DMS153 treated with DMSO at 0.1 percent for 48 hours (cell line): ENCODE results near the gene FBP2.

Experiments used
- DNase-seq: peaks from one replicate; lab custom pipeline; 2025; ENCODE audit not compliant: unreplicated experiment; lab: John Stamatoyannopoulos, UW

Gene FBP2

DNA sequence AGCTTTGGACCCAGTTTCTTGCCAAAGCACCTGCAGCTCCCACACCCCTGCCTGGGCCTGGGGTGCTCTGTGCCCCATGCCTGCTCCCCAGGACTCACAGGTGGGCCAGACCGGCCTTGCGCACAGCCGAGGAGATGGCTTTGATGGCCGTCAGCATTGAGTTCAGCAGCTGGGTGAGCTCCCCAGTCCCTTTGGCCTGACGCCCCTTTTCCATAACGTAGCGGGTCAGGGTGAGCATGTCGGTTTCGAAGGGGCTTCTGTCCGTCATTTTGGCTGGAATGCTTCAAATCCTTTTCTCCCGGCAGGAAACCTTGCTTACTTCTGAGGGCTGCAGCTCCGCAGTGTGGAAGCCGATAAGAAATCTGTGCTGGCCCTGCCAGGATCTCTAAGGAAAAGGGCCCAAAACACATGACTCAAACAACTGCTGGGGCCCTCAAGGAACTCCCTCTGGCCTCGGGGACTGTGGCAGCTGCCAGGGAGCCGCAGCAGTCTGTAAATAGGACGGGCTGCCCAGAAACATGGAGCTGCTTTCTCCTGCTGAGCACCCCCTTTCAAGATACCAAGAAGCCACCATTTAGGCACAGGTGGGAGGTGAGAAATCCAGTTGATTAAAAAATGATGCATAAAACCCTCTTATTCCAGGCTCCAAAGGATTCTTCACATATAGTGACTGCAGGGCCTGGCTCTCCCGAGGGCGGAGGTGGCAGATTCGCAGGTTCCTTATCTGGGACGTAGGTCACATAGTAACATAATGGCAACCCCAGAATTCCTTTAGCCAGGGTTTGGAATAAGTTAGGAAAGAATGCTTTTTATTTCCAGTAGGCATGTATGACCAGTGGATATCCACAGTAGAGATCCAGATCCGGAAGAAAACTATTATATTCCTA, at the start of gene FBP2:
Gene FBP2, minus strand, starts transcription at position 366 of the 887 bp plus-strand sequence. Its CDS starts 98 bp downstream, at position 268.
- no peak for DNase-seq

DNA sequence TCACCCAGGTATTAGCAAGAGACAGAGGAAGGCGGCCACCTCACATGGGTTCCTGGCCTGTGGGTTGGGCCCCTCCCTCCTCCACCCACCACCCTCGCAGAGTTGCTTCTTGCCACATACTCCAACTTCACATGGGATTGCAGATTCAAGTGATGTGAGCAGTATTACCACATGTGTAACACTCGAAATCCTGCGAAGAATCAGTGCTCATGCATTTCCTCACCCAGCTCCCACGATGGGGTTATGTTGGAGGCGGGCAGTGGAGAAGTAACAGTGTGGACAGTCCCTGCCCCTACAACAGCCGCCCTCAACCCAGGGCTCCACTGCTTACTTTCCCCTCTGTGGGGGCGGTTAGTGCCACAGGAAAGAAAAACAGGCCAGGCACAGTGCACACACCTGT, 49.6 kb upstream of the FBP2 start:
- no peak for DNase-seq

DNA sequence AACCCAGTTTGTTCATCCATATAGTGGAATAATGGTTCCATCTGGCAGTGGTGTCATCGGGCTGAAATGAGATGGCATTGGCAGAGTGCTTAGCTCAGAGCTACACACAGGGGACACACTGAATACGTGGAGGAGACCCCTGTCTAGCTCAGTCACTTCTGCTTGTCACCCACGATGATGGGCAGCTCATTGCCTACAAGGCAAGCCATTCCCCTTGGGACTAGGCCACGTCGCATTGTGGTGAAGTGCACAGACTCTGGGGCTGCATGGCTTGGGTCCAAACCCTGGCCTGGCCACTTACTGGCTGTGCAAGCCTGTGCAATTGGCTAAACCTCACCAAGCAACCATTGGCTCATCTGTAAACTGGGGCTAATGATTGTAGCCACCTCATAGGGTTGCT, 48.9 kb upstream of the FBP2 start:
- no peak for DNase-seq

DNA sequence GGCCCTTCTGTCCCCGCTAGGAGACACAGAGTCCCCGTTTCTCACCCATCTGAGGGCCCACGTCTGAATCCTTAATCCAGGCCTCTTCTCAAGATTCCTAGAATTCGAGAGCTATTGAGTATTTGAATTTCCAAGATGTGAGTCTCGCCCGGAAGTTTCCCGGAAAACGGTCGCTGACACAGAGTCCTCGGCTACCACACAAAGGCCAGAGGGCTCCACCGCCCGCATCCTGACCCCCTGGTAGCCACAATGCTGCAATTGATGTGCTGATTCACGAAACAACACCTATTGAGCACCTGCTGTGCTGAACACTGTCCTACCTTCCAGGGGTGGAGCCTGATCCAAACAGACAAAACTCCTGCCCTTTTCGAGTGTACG, 46.4 kb upstream of the FBP2 start:
- DNase-seq: no peak

DNA sequence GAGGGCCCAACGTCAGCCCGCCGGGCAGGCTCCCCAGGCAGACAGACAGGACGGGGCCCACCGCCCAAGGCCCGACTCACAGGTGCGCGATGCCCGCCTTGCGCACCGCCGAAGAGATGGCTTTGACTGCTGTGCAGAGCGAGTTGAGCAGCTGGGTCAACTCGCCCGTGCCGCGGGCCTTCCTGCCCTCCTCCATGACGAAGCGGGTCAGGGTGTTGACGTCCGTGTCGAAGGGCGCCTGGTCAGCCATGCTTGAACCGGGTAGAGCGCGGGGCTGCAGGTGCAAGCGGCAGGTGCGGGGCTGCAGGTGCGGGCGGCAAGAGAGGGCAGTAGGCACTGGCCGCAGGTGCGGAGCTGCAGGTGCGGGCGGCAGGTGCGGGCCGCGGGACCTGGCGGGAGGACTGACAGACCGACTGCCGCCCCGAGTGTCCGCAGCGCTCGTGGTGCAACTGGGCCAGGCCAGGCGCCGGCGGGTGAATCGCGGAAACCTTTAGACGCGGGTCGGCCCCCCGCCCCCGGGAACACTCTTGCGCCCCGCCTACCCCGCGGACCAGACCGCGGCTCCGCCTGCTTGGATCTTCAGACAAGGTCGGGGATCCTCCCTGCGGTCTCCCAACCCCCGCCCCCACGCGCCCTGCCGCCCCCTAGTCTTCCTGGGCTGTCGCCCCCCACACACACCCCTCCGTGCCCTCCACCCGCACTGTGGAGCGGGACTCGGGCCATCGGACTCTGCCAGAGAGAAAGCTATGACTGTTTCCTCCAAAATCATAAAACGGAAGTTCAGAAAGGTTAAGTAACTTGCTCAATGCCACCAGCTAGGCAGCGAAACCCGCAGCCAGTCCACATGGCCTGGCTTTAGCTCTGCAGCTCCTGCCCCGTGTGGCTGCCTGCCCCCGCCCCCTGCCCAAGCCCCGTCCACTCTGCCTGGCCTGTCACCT, 45.7 kb upstream of the FBP2 start, which contains the start of gene FBP1:
Gene FBP1, minus strand, starts transcription at position 458 of the 938 bp plus-strand sequence. Its CDS starts 208 bp downstream, at position 250.
- DNase-seq: no peak

DNA sequence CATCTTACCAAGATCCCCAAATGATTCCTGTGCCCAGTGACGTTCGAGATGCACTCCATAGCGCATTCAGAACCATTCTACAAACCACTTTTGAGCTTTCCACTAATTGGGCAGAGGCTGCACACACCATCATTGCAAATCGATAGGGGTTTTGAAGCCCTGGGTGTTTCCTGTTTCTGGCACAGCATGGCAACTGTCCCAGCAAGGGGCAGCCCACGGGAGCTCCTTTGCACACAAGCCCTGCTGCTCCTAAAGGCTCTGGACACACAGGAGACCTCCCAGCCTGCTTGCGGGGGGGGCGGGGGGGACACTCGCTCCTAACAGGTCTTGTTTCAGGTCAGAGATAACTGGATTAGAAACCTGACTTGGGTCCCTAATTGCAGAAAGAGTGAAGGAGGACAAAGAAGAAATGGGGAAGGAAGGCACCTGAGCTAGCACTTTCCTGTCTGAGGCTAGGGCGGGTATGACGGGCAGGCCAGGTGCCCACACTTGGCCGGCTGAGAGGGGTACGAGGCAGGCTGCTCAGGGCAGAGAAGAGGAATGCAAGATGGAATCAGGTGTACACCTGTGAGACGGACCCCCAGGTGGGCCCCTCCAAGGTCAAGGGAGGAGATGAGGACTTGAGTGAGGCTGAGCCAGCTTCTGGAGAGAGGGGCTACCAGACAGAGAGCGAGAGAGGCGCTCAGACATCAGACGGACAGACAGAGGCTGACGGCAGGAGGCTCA, 44.9 kb upstream of the FBP2 start:
- no peak for DNase-seq

DNA sequence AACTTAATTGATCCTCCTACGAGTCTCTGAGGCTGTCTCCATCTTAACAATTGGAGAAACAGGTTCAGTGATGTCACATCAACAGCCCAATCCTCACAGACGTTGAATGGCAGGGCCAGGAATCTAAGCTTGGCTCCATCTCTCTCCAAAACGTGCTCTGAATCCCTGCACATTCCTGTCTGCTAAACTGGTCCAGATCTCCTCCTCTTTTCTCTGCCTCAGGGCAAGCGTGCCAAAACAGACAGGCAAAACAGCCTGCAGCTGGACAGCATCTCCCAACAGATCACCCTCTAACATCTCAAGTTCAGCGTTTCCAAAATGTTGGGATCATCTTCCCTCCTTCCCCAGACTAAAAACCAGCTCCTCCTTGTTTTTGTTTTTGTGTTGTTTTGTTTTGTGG, 39.1 kb upstream of the FBP2 start:
- DNase-seq: no peak

DNA sequence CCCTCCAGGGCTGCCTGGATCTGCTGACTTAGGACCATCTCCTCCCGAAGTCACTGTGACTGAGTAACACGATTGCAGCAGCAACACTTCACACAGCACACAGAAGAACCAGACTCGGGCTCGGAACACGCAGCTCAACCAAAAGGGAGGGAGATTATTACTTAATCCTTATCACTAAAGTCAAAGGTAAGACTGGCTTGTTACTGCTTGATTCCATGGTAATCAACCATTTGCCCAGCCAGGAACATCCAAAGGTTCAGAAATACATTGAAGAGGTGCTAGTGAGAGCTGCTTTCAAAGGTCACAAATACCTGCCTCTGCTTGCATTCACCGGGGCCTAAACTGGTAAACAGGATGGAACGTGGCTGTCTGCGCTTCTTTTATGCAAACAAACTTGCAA, 38.0 kb upstream of the FBP2 start:
- no peak for DNase-seq

DNA sequence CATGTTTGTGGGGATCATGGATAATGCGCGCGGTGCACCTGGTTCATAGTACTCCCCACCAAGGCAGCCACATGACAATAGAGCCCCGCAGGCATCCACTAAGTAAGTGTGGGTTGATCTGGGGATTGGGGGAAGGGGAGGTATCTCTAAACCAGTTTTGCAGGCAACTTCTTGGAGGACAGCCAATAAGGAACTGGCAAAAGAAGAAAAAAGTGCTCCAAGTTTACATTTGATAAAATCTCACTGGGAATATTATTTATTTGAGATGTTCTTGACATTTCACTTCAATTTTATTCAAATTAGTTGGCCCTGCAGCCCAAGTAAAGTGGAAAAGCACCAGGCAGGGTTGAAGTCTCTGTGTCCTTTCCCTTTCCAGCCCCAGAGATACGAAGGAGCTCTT, 37.2 kb upstream of the FBP2 start:
- no peak for DNase-seq

DNA sequence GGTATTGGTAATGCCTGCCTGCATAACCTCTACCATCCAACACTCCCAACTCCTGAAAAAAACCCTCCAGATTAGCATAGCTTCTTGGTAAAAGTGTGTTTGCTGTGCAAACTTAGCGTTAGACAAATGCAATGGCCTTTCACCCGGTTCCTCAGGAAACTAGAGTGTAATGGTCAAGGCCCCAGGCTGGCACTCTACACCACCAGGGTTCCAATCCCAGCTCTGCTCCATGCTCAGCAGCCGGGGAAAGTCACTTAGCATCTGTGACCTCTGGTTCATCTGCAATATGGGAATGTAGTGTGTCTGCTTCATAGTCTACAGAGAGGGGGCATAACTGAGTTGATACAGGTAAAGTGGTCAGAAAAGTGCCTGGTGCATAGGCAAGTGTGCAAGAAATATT, 36.7 kb upstream of the FBP2 start:
- DNase-seq: no peak

DNA sequence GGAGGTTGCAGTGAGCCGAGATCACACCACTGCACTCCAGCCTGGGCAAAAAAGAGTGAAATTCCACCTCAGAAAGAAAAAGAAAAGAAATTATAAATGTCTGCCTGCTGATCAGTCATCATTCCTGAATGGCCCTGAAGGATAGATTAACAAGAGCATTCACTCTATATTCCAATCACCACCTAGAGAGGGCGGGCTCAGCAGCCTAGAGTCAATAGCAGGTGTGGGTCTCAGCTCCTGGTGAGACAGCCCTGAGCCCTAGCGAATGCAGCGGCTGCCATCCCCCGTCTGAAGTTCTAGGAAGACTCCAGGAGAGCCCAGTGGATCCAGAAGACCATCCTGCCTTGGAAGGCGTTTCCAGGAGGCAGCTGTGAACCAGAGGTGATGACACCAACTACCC, 33.7 kb upstream of the FBP2 start:
- DNase-seq: no peak

DNA sequence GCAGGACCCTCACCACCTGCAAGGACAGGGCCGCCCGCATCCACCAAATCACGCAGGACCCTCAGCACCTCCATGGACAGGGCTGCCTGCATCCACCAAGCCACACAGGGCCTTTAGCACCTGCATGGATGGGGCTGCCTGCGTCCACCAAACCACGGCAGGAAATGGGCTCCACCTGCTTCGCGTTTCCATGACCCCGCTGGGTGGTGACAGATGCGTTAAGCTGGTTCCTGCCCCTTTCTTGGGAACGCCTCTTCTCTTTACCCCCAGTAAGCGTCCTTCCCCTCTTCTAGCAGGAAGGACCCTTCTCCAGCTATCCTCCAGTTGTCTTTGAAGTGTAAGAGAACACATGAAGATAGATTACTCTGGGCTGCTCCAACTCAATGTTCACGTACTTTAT, 32.2 kb upstream of the FBP2 start:
- DNase-seq: no peak

DNA sequence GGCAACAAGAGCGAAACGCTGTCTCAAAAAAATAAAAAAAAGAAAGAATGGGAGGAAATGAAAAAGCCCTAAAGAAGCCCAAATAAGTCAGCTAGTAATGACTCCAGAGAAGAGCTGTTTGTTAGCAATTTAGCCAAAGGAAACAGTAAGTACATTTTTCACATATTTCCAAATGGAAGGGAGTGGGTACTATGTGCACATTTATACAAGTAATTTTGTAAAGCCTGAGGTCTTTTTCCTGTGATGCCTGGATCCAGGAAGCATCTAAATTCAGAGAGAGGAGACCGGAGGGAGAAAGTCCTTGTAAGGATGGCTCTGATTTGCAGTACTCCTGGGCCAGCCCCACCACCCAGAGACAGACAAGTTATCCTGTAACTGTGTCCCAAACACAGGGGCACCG, 31.0 kb upstream of the FBP2 start:
- DNase-seq: no peak

DNA sequence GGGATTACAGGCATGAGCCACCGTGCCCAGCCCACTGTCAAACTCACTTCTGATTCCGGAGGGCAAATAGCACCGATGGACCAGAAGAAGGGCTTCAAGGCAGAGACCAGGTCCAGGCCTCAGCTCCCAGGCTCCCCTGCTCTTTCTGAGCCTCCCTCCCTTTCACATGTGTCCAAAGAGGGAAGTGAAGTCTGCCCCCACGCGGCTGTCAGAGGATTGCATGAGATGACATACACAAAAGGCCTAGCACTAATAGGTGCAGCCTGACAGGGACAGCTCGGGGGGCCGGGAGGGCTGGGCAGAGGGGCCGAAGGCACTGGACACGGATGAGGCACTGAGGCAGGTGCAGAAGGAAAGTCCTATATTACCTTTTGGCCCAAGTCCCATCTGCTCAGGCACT, 29.6 kb upstream of the FBP2 start:
- no peak for DNase-seq

DNA sequence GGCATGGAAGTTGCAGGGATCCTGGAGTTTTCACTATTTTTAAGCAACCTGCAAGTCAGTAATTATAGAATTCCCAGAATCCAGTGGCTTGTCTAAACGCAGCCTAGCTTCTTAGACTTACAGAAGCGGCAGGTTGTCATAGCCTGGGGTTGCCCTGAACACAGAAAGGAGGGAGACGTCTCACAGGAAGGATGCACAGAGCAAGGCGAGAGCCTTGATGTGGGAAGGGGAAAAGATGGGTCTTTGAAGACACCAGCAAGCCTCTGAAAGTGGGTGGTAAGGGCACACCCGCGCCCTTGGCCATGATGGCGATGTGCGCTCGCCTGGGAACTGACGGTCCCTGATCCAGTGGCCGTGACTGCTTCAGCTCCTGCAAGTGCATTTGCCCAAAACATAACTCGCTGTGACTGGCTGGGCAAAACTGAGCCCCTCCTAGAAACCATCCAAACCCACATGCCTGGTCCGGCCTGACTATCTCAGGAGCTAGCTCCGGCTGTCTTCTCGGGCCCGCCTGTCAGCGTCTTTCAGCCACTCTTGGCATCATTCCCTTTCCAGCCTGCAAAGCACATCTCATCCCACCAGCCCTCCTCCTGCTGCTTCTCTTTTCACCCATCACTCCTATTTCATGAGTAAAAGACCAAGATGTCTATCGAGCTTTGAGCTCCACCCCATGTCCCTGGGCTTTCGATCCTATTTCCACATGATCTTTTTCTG, 28.6 kb upstream of the FBP2 start:
- no peak for DNase-seq

DNA sequence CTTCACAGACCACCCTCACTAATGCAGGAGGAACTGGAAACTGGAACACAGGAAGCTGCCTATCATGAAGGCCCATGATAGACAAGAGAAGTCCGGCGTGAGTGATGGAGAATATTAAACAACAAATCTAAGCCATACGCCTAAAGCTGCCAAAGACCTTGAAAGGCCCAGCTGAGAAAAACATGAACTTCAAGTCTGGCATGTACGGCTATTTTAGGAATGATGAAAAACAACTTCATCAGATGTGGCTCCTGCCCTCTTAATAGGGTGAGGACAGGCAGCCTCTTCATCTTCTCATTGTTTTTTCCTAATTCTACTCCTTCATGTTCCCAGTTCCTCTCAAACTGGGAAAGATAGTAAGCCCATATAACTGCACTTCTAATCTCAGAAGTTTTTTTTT, 25.4 kb upstream of the FBP2 start:
- no peak for DNase-seq

DNA sequence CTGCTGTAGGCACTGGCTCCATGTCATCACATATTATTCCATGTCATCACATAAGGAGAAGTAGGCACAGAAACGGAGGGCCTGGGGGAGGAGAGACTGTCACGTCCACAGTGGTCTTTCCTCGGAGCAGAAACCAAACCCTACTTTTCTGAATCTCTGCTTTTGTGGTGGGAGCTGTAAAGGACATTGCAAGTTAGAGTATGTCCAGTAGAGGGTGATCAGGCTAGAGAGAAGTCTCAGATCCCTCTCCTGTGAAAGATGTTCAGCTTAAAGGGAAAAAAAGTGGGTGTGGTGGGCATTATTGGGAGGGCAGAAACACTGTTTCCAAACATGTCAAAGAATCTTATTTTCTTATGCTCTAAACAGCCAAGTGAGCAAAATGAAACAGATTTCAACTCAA, 19.4 kb upstream of the FBP2 start:
- no peak for DNase-seq

DNA sequence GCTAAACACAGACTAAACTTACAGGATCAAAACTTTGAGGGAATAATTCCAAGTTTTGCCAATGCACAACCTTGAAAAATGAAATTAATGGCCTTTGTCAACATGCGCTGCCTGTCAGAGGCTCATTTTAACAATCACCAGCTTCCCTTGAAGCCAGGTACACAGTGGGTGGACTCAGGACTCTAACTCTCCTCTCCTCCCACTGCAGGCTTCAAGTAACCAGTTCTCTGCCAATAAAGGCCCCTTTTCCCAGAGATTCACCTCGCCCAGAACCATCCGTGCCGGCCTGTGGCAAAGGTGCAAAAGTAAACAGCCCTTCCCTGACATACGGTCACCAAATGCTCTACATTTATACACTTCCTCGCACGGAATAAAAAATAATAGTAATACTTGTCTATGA, 18.4 kb upstream of the FBP2 start:
- no peak for DNase-seq

DNA sequence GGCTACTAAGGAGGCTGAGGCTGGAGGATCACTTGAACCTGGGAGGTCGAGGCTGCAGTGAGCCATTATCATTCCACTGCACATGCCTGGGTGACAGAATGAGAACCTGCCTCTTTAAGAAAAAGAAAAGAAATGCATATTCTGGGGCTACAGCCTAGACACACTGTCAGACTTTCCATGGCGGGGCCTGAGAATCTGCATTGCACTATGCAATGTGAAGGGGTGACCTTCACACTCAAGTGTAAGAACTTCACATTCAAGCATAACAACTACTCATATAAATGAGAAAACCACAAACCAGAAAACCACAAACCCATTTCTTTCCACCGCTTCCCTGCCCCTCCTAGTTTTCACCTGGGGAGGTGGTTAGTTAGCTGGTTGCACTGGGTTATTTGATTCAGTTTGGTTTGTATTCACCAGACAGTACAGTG, 18.0 kb upstream of the FBP2 start:
- DNase-seq: no peak

DNA sequence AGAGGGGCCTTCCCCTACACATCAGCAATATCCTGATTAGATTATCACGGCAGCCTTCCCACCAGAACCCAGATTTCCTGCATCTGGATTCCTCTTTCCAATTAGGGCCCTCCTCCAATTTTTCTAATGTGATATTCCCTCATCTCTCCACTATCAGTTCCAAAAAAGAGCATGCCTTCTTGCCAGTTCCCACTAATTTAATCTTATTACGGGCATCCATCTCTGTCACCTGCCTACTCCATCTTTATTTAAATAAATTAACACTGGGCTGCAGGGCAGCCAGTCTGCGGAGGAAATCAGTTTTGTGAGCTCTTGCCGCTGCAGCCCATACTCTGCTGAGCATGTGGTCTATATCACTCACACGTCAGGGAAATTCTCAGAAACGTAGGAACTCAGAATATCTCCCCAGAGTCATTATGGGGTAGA, 16.6 kb upstream of the FBP2 start:
- no peak for DNase-seq

DNA sequence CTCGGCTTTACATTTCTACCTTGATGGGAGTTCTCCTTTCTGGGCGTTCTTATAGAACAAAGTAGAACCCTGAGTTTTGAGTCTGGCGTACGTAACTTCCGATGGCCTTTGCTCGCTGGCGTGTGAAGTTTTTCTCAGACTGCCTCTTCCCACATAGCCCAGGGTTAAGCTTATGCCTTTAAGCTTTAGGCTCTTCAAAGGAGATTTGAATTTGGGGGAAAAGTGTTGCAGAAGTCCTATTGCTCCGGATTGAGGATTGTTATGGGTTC, 13.7 kb upstream of the FBP2 start:
- no peak for DNase-seq
